SJCRH30 (cell line): ENCODE data around the gene OR4K17. TPM values are rescaled to one million over a fixed set of nuclear protein-coding genes. Genes with fewer than 3 reads are reported as not detected.
A peak's percentile ranks its signal among the peaks of the same experiment; 100 is the strongest.
"Not testable (repeated sequence)": the region's sequence is repeated elsewhere in the genome, so short reads cannot be mapped to it uniquely, and the experiment has no call there.

Source experiments
- DNase-seq, 2 experiments: peaks; one replicate each; pipeline ENCODE4 v3.0.0-alpha.2; 2015 to 2020
- H3K27ac ChIP-seq: fragments of 250-450 bp; sonication (Bioruptor Pico); 2 replicates; pipeline ENCODE4 v1.5.1; 2020; ENCODE audit warnings: mild to moderate bottlenecking, moderate library complexity
- H3K27me3 ChIP-seq: fragments of 250-450 bp; sonication (Bioruptor Pico); 2 replicates; pipeline ENCODE4 v1.5.1; 2020; ENCODE audit warnings: mild to moderate bottlenecking, moderate library complexity
- H3K36me3 ChIP-seq: fragments of 250-450 bp; sonication (Bioruptor Pico); 2 replicates; pipeline ENCODE4 v1.5.1; 2020; ENCODE audit warnings: mild to moderate bottlenecking, moderate library complexity
- H3K4me1 ChIP-seq: fragments of 250-450 bp; sonication (Bioruptor Pico); 2 replicates; pipeline ENCODE4 v1.5.1; 2020; ENCODE audit warnings: mild to moderate bottlenecking, moderate library complexity
- H3K4me3 ChIP-seq: fragments of 250-450 bp; sonication (Bioruptor Pico); 2 replicates; pipeline ENCODE4 v1.5.1; 2020; ENCODE audit warnings: mild to moderate bottlenecking, moderate library complexity
- H3K9me3 ChIP-seq: fragments of 250-450 bp; sonication (Bioruptor Pico); replicated peaks from 2 replicates; pipeline ENCODE4 v1.5.1; 2020; ENCODE audit warnings: mild to moderate bottlenecking, moderate library complexity
- total RNA-seq: library from RNA; depleted of rRNA; stranded (reverse); fragments of >200 nt; shearing (Covaris generic); gene quantifications from 2 replicates; pipeline ENCODE4 v1.2.3, GENCODE V29; 2014; rRNA removed

Gene OR4K17
- 0.14 TPM in 1 of 2 replicates, not detected in the other for total RNA-seq

GRCh38 chr14:20110438-20110837, at the start of gene OR4K17:
Gene OR4K17 (plus strand): TSS chr14:20110739. CDS start chr14:20117500, 6,761 bp downstream.
- H3K9me3 ChIP-seq: no peaks in the 10 kb centered on the region
- no peaks in the 10 kb centered on the region for H3K27me3 ChIP-seq
- no peaks in the 10 kb centered on the region for H3K36me3 ChIP-seq
- H3K4me3 ChIP-seq: no peak within 1 kb of the TSS
- no peak within 1 kb of the TSS for H3K27ac ChIP-seq
- no peak for DNase-seq
- no peaks in the 10 kb centered on the region for H3K4me1 ChIP-seq

DNA sequence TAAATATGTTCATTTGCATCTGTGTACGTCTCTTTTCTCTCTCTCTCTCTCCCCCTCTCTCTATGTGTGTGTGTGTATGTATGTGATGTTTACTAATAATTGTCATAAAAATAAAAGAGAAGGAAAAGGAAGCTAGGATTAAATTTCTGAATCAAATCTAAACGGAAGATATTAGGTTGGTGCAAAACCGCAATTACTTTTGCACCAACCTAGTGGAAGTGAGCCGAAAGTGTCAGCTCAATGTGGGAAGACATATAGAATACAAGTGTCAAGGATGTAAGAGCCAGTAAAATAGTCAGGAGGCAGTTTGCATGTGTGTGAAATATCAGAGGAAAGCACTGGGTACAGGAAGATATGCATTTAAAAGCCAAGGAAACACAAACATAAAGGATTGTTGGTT, 18.5 kb upstream of the OR4K17 start:
- no peaks in the 10 kb centered on the region for H3K27me3 ChIP-seq
- H3K27ac ChIP-seq: no peak overlapping the region
- DNase-seq: no peak
- no peaks in the 10 kb centered on the region for H3K36me3 ChIP-seq
- no peaks in the 10 kb centered on the region for H3K9me3 ChIP-seq
- no peaks in the 10 kb centered on the region for H3K4me1 ChIP-seq
- no peak overlapping the region for H3K4me3 ChIP-seq

- Histone ChIP-seq H3K4me3 (no peak overlapping the region), H3K9me3 (no peaks in the 10 kb centered on the region), H3K27ac (no peak overlapping the region), H3K27me3 (no peaks in the 10 kb centered on the region), H3K36me3 (no peaks in the 10 kb centered on the region), H3K4me1 (no peaks in the 10 kb centered on the region)
- DNase-seq: no peak
These were observed 17.1 kb upstream of the OR4K17 start for GRCh38 chr14:20093442-20093841.

DNA sequence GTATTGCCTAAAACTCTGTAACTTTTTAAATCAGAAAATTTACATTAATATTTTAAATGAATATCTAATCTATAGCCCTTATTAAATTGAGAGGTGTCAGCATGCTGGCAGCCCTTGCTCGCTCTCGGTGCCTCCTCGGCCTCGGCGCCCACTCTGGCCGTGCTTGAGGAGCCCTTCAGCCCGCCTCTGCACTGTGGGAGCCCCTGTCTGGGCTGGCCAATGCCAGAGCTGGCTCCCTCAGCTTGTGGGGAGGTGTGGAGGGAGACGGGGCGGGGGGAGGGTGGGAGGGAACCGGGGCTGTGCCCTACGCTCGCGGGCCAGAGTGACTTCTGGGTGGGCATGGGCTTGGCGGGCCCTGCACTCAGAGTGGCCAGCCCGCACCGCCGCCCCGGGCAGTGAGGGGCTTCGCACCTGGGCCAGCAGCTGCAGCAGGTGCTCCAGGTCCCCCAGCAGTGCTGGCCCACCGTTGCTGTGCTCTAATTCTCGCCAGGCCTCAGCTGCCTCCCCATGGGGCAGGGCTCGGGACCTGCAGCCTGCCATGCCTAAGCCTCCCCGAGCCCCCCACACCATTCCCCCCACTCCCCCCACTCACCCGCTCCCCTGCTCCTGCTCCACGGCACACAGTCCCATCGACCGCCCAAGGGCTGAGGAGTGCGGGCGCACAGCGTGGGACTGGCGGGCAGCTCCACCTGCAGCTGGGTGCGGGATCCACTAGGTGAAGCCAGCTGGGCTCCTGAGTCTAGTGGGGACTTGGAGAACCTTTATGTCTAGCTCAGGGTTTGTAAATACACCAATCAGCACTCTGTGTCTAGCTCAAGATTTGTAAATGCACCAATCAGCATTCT, 11.4 kb upstream of the OR4K17 start:
- not testable (repeated sequence) for H3K4me3 ChIP-seq, H3K27me3 ChIP-seq, H3K9me3 ChIP-seq, DNase-seq, H3K36me3 ChIP-seq, H3K27ac ChIP-seq, H3K4me1 ChIP-seq

DNA sequence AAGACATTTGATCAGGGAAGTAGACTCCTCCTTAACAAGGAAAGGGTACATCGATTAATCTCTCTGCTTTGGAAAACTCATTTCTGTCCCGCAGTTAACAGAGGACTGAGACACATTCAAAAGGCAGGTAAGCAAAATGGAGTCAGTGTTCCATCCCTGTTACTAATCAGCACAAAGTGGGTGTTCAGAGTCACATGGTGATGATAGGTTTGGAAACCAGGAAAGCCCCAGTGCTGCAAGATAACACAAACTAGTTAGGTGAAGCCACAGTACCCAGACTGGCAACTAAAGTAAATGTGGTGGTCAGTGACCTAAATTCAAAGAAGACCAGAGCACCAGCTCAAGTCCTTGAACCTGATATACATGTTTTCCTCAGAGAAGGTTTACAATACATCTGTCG, 1.8 kb downstream of the OR4K17 start:
- H3K36me3 ChIP-seq: no peaks in the 10 kb centered on the region
- H3K4me3 ChIP-seq: no peak overlapping the region
- no peak overlapping the region for H3K27ac ChIP-seq
- H3K4me1 ChIP-seq: no peaks in the 10 kb centered on the region
- H3K27me3 ChIP-seq: no peaks in the 10 kb centered on the region
- no peaks in the 10 kb centered on the region for H3K9me3 ChIP-seq
- no peak for DNase-seq

GRCh38 chr14:20116748-20117147, 6.2 kb downstream of the OR4K17 start:
- Histone ChIP-seq H3K36me3 (no peaks in the 10 kb centered on the region), H3K9me3 (0 out of 2 replicates have a peak, but pooled peaks cover 3% of the 10 kb centered on the region), H3K4me1 (no peaks in the 10 kb centered on the region), H3K27ac (no peak overlapping the region), H3K27me3 (no peaks in the 10 kb centered on the region), H3K4me3 (no peak overlapping the region)
- no peak for DNase-seq

DNA sequence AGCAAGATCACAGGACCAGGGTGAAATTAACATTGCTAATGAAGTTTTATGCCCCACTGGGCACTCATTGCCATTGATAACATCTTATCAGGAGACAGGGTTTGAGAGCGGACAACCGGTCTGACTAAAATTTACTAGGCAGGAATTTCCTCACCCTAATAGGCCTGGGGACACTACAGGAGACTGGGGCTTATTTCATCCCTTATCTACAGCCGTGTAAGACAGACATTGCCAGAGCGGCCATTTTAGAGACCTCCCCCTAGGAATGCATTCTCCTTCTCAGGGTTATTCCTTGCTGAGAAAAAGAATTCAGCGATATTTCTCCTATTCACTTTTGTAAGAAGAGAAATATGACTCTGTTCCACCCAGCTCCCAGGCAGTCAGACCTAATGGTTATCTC, 8.3 kb downstream of the OR4K17 start:
- H3K27ac ChIP-seq: no peak overlapping the region
- H3K9me3 ChIP-seq: 0 out of 2 replicates have a peak, but pooled peaks cover 3% of the 10 kb centered on the region
- no peak overlapping the region for H3K4me3 ChIP-seq
- no peak for DNase-seq
- no peaks in the 10 kb centered on the region for H3K4me1 ChIP-seq
- H3K36me3 ChIP-seq: no peaks in the 10 kb centered on the region
- H3K27me3 ChIP-seq: no peaks in the 10 kb centered on the region

GRCh38 chr14:20138520-20138919, 28.0 kb downstream of the OR4K17 start, which contains the start of gene OR4N5:
Gene OR4N5 (plus strand): TSS chr14:20138820. CDS start chr14:20143736, 4,916 bp downstream.
- no peaks in the 10 kb centered on the region for H3K9me3 ChIP-seq
- H3K4me1 ChIP-seq: no peaks in the 10 kb centered on the region
- no peak within 1 kb of the TSS for H3K27ac ChIP-seq
- peaks cover 7% of the 10 kb centered on the region; the same call in 1 of the 2 replicates for H3K27me3 ChIP-seq
- no peaks in the 10 kb centered on the region for H3K36me3 ChIP-seq
- no peak within 1 kb of the TSS for H3K4me3 ChIP-seq
- DNase-seq: no peak

DNA sequence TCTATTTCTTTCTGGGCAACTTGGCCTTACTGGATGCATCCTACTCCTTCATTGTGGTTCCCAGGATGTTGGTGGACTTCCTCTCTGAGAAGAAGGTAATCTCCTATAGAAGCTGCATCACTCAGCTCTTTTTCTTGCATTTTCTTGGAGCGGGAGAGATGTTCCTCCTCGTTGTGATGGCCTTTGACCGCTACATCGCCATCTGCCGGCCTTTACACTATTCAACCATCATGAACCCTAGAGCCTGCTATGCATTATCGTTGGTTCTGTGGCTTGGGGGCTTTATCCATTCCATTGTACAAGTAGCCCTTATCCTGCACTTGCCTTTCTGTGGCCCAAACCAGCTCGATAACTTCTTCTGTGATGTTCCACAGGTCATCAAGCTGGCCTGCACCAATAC, 33.4 kb downstream of the OR4K17 start:
- no peaks in the 10 kb centered on the region for H3K4me1 ChIP-seq
- no peak overlapping the region for H3K4me3 ChIP-seq
- H3K36me3 ChIP-seq: no peaks in the 10 kb centered on the region
- H3K27me3 ChIP-seq: peaks cover 7% of the 10 kb centered on the region; the same call in 1 of the 2 replicates
- no peak overlapping the region for H3K27ac ChIP-seq
- peak in 1 of 2 experiments; percentile 1 for DNase-seq
- no peaks in the 10 kb centered on the region for H3K9me3 ChIP-seq

DNA sequence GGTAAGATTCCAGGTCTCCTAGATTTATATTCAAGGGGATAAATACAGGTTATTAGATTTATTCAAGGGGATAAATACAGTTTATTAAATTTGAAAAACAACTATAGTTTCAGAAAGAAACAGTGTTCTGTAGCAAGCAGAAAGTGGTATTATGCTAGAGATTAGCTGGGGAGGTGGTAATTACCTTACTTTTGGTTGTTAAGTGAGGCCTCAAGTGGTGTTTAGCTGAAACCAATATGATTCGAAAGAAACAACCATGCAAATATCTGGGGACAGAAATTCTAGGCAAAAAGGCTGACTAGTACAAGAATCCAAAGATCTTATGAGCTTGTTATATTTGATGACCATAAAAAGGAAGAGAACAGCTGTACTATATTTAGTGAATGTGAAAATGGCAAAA, 34.3 kb downstream of the OR4K17 start:
- no peaks in the 10 kb centered on the region for H3K9me3 ChIP-seq
- H3K36me3 ChIP-seq: no peaks in the 10 kb centered on the region
- H3K4me1 ChIP-seq: no peaks in the 10 kb centered on the region
- no peak overlapping the region for H3K27ac ChIP-seq
- H3K4me3 ChIP-seq: no peak overlapping the region
- peaks cover 7% of the 10 kb centered on the region; the same call in 1 of the 2 replicates for H3K27me3 ChIP-seq
- DNase-seq: no peak

DNA sequence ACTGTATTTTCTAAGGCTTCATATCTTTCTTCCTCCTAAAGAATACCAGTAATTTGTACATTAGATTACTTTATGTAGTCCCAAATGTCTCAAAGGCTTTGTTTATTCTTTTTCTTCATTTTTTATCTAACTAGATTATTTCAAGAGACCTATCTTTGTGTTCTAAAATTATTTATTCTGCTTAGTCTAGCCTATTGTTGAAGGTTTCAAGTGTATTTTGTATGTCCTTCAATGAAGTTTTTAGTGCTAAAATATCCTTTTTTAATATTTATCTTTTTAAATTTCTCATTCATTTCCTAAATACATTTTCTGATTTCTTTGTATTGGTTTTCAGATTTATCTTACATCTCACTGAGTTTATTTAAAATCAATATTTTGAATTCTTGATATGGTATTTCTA, 53.9 kb downstream of the OR4K17 start:
- H3K27ac ChIP-seq: no peak overlapping the region
- H3K4me1 ChIP-seq: no peaks in the 10 kb centered on the region
- no peak overlapping the region for H3K4me3 ChIP-seq
- no peaks in the 10 kb centered on the region for H3K9me3 ChIP-seq
- H3K27me3 ChIP-seq: no peaks in the 10 kb centered on the region
- DNase-seq: no peak
- no peaks in the 10 kb centered on the region for H3K36me3 ChIP-seq

- Histone ChIP-seq H3K36me3 (no peaks in the 10 kb centered on the region), H3K27ac (no peak overlapping the region), H3K4me1 (no peaks in the 10 kb centered on the region), H3K4me3 (no peak overlapping the region), H3K27me3 (no peaks in the 10 kb centered on the region), H3K9me3 (no peaks in the 10 kb centered on the region)
- no peak for DNase-seq
These were observed 56.6 kb downstream of the OR4K17 start for GRCh38 chr14:20167091-20167490.

DNA sequence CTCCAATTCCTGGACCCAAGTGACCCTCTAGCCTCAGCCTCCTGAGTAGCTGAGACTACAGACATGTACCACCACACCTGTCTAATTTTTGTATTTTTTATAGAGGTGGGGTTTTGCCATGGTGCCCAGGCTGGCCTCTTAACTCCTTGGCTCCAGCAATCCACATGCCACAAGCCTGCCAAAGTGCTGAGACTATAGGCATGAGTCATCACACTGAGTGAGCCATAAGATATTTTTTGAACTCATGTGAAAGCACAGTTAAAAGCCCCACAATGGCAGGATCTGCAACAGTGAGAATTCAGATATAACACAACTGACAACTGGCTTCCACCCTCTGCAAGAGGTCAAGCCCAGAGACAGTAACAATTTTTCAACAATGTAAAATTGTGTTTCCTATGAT, 59.3 kb downstream of the OR4K17 start:
- not testable (repeated sequence) for H3K27ac ChIP-seq, H3K9me3 ChIP-seq
- DNase-seq: peak in 1 of 2 experiments; percentile 1

More for the DNA sequence above, 59.3 kb downstream of the OR4K17 start:
- H3K36me3 ChIP-seq, H3K27me3 ChIP-seq, H3K4me3 ChIP-seq, H3K4me1 ChIP-seq: not testable (repeated sequence)
